Subcutaneous adipose tissue (tissue), 4 donors: ENCODE measurements around the gene STH. TPM values are rescaled to one million over a fixed set of nuclear protein-coding genes. Genes with fewer than 3 reads are reported as not detected.

Experiments
- CTCF ChIP-seq: fragments of 450-650 bp; IDR thresholded peaks from one replicate; pipeline ENCODE4 v1.5.1; 2016; ENCODE audit warnings: low read depth, mild to moderate bottlenecking, control low read depth, antibody characterized with exemption, moderate library complexity
- total RNA-seq, 4 donors: library from RNA; depleted of rRNA; stranded (reverse); fragments of >200 nt; gene quantifications; one replicate each; pipeline ENCODE4 v1.1.0, GENCODE V29; 2016

The STH gene
- total RNA-seq, 4 donors from 2014 or later: not detected

DNA sequence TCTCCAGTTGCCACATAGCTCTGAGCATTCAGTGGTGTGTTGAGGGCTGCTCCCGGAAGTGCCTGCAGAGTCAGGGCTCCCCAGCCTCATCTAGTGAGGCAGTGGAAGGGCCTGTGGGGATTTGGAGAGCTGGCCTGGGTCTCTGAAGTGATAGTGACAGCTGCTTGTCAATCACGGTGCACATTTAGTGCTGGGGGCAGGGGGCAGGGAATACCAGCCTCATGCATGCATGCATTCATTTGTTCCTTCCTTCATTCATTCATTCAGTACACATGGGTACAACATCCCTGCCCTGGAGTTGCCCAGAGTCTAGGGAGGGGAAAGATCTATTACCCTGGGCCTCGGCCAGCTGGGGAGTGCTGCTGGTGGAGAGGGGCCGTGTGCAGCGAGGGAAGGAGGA lies 11.3 kb upstream of the STH start:
- no peak for TF ChIP-seq CTCF

GRCh38 chr17:45989759-45990158 lies 9.3 kb upstream of the STH start:
- TF ChIP-seq CTCF: no peak

GRCh38 chr17:45990886-45991285 lies 8.2 kb upstream of the STH start:
- TF ChIP-seq CTCF: no peak

DNA sequence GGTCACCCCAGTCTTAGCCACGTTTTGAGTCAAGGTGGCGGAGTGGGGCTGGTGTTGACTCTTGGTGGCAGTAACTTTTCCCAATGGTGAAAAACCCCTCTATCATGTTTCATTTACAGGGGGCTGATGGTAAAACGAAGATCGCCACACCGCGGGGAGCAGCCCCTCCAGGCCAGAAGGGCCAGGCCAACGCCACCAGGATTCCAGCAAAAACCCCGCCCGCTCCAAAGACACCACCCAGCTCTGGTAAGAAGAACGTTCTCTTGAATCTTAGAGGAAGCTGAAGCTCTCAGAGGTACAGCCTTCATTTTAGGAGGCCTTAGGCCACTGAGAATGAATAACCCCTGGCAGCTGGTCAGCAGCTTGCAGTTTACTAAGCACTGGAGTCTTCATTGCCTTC lies 7.7 kb upstream of the STH start:
- TF ChIP-seq CTCF: no peak

DNA sequence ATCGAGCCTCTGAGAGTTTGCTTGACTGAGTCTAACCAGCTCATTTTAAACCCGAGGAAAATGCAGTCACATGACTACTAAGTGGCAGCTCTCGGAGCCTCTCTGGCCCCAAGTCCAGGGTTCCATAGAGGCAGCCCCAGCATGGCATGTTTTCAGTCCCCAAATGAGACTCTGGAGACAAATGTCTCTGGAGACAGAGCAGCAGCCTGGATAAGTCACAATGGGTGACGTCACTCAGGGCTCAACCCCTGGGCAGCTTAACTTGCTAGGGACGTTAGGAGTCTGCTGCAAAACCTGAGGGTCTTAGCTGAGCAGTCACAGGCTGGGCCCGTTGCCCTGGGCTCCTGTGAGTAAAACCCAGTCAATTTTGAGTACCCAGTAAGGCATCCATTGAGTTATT lies 6.9 kb upstream of the STH start:
- no peak for TF ChIP-seq CTCF

DNA sequence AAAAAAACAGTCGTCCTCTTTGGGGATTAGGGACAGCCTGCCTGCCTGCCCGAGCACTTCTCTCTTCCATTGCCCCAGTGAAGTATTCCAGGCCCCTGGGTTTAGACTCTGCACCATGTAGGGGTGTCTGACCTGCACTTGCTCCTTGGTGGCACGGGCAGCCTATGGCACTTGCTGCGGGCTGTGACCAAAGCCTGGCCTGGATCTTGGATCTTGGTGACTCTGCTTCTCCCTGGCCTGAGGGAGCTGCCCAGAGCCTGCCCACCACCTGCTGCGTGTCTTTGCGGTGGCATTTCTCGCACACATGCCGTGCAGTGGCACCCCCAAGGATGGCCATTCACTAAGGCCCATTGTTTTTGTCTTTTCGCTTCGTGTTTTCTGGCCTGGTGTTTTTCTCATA lies 6.1 kb upstream of the STH start:
- TF ChIP-seq CTCF: no peak

- no peak for TF ChIP-seq CTCF
These were observed 5.0 kb upstream of the STH start for GRCh38 chr17:45993962-45994627.
